NCI-H2227 treated with DMSO at 0.1 percent for 48 hours (cell line): ENCODE data around the gene CRIP3.
"Not testable (repeated sequence)": the region's sequence is repeated elsewhere in the genome, so short reads cannot be mapped to it uniquely, and the experiment has no call there.

Source experiments
- DNase-seq: peaks from one replicate; lab custom pipeline; 2025; lab: John Stamatoyannopoulos, UW

CRIP3 gene, protein sequence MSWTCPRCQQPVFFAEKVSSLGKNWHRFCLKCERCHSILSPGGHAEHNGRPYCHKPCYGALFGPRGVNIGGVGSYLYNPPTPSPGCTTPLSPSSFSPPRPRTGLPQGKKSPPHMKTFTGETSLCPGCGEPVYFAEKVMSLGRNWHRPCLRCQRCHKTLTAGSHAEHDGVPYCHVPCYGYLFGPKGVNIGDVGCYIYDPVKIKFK

DNA sequence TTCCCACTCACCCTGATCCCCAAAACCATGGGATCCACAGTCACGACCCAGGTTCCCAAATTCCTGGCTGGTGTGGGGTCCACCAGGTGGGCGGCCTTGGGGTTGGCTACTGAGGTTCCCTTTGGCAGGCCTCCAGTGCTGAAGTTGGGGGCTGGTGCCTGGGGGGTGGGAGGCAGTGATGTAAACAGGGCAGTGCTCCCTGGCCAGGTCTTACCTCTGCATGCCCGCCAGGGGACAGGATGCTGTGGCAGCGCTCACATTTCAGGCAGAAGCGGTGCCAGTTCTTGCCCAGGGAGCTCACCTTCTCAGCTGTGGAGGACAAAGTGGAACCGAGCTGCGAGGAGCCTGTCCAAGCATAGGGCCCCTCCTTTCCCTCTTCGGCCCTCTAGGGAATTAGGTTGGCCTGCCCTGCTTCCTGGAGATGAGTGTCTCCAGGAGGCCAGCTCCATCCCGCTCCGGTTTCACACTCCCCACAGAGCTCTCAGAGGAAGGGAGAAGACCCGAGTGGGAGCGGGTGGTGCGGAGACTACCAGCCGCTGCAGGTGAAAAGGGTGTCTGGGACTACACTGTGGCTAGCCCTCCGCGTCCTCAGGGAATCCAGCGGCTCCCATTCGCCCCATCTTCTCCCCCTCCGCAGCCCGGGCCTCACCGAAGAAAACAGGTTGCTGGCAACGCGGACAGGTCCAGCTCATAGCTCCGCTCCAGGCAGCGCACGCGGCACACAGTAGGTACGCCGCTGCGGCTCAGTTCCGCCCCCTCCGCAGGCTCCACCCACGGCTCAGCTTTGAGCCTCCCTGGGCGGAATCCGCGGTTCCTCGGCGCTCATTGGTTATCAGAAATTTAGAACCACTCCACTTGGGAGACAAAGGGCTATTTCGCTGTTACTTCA lies at the start of gene CRIP3:
Gene CRIP3, minus strand, starts transcription at position 726 of the 889 bp plus-strand sequence. Its CDS starts 34 bp downstream, at position 692.
- peak; percentile 7 for DNase-seq

DNA sequence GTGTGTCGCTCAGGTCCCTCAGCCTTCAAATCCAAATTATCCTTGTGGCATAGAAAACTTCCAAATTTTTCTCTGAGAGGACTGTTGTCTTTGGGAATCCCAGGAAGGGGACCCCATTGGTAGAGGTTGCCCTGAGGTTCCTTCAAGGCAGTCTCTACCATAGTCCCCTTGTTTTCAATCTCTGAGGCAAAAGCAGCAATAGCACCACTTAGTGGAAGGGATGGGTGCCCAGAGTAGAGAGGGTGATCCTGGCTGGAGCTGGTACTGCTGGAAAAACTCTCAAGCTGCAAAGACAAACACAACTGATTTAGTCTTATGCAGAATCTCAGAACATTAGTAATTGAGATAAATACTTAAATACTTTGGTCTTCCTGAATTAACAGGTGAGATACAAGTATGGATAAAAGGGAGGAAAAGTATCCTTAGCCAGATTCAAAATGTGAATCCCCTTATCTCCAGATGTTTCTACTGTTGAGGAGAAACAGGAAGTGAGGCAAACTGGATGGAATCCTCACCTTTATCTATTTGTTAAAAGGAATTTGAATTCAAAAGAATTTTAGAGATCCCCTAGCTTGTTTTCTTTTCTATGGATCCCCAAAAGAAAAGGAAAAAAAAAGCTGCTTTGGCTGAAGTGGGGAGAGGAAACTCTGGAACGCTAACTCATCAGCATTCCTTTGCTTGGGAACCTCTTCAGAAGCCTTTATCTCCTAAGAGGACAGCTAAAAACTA lies 47.4 kb upstream of the CRIP3 start:
- no peak for DNase-seq

- not testable (repeated sequence) for DNase-seq
Observed at GRCh38 chr6:43351951-43352350, 43.3 kb upstream of the CRIP3 start.

- no peak for DNase-seq
Observed at GRCh38 chr6:43347444-43347843, 38.8 kb upstream of the CRIP3 start.

GRCh38 chr6:43347021-43347420 lies 38.4 kb upstream of the CRIP3 start:
- no peak for DNase-seq

- not testable (repeated sequence) for DNase-seq
Observed at GRCh38 chr6:43346243-43346642, 37.6 kb upstream of the CRIP3 start.

GRCh38 chr6:43339168-43339567 lies 30.5 kb upstream of the CRIP3 start:
- no peak for DNase-seq

DNA sequence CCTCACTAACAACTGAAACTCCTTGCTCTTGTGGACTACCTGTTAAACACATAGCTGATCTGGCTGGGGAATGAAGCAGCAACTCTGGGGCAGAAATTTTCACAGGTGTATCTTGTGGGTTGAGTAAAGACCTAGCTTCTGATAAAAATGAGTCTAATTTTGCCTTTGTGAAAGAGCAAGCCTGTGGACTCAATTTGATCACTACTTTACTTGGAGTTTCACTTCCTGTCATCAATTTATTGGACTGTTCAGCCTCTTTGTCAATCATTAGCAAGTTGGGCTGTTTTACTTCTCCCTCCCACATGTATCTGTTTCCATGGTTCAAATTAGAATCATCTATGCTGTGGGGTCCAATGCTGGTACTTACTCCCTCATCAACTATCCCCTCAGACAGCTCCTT lies 29.6 kb upstream of the CRIP3 start:
- DNase-seq = no peak

DNA sequence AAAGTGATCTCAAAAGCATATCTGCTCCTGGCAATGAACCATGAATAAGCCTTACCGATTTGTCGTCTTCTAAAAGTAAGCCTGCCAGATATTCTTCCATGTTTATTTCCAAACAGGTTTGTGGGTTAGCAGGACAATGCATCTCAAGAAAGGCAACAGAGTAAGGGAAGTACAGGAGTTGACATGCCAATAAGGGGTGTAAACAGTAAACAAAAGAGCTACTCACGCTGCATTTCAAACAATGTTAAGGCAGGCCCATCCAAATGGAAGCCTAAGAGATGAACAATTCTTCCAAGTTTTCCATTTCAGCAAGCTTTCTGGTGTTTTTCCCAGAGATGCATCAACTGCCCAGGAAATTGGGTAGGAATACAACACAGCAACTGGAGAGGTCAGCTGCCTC lies 27.8 kb upstream of the CRIP3 start:
- DNase-seq = no peak

GRCh38 chr6:43335469-43335868 lies 26.8 kb upstream of the CRIP3 start:
- no peak for DNase-seq

GRCh38 chr6:43334466-43335095 lies 26.0 kb upstream of the CRIP3 start:
- DNase-seq = peak; percentile 35

DNA sequence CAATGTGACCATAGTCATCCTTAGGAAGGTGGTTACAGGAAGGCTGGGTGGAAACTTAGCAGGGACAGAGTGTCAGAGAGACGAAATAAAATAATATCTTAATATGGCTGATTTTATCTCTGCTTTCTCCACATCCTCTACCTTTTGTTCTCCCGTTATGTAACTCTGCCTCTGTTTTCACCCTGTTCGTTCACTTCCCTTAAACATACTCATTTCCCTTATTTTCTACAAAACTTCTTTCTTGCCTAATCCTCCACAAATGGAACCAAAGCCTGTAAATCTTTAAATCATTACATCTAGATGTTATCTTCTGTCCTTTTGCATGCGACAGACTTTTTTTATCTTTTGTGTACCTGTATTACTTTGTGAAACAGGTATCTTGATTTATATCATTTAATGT lies 23.3 kb upstream of the CRIP3 start:
- DNase-seq = no peak

GRCh38 chr6:43331470-43331869 lies 22.8 kb upstream of the CRIP3 start:
- DNase-seq = no peak

DNA sequence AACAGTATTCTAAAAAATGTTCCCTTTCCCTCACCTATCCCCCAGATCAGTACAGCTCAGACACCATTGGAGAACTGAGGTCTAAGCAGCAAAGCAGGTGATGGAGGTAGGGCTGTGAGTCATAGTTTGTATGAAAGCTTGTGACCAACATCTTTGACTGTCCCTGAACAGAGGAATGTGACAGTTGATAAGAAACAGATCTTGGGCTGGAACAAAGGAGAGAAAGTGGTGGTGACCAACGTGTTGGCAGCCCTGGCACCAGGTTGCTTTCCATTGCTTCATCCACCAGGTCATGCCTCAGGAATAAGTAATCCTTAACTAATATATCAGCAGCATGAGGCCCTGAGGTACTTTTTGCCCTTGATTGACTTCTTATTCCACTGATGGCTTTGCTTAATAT lies 19.9 kb upstream of the CRIP3 start:
- DNase-seq = no peak

DNA sequence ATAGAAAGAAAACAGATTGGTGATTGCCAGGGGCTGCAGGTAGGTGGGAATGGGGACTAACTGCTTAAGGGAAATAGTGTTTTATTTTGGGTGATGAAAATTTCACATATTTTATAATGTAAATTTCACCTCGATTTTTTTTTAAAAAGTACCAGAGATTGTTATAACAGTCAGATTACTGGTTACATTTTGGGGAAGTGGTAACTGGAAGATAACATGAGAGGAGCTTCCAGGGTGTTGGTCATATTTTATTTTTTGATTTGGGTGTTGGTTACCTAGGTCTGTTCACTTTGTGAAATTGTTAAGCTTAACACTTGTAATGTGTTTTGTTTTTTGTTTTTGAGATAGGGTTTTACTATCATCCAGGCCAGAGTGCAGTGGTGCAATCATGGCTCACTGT lies 17.2 kb upstream of the CRIP3 start:
- DNase-seq = no peak

- DNase-seq = no peak
Observed at GRCh38 chr6:43318011-43318410, 9.4 kb upstream of the CRIP3 start.

- DNase-seq = no peak
Observed at GRCh38 chr6:43313813-43314212, 5.2 kb upstream of the CRIP3 start.

DNA sequence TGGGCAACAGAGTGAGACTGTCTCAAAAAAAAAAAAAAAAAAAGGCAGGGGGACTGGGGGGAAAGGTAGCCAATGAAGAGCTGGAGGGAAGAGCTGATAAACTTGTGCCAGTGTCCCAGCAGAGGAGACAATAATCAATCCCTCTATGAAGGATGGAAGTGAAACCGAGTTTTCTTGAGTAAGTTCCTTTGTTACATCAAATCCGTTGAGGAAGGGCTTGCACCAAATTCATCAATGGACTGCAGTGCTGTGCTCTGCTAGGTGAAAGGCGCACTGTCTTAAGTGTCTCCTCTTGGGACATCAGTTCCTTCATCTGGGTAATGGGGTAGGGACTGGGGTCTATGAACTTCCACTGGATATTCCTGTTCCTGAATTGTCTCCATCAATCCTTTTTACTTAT lies 3.0 kb upstream of the CRIP3 start:
- no peak for DNase-seq

- DNase-seq = no peak
Observed at GRCh38 chr6:43310624-43311023, 2.0 kb upstream of the CRIP3 start.

DNA sequence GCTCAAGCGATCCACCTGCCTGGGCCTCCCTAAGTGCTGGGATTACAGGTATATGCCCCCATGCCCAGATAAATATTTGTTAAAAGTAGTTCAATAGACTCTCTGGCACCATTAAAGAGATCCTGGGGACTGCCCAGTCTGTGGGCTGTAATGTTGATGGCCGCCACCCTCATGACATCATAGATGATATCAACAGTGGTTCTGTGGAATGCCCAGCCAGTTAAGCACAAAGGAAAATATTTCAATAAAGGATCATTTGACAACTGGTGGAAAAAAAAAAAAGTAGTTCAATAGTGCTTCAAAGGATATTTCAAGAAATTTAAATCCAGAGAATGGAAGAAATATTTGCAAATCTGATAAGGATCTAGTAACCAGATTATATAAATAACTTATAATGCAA lies 1.5 kb upstream of the CRIP3 start:
- no peak for DNase-seq

GRCh38 chr6:43308990-43309477 lies 408 bp upstream of the CRIP3 start:
- DNase-seq = no peak

- DNase-seq = no peak
Observed at GRCh38 chr6:43307451-43308100, 1.1 kb downstream of the CRIP3 start.
